ENCODE measurements around the gene HIVEP2. TPM values are rescaled to one million over a fixed set of nuclear protein-coding genes. Genes with fewer than 3 reads are reported as not detected.

The HIVEP2 gene
- polyA plus RNA-seq, 3 donors from 2014 or later = 0.13 to 4.6 (median 1.5) TPM

- H3K4me3 Mint-ChIP-seq = no peak overlapping the region
- H3K9me3 Mint-ChIP-seq = no peaks in the 10 kb centered on the region
These were observed 207.5 kb downstream of the HIVEP2 start for GRCh38 chr6:142737368-142738034.

DNA sequence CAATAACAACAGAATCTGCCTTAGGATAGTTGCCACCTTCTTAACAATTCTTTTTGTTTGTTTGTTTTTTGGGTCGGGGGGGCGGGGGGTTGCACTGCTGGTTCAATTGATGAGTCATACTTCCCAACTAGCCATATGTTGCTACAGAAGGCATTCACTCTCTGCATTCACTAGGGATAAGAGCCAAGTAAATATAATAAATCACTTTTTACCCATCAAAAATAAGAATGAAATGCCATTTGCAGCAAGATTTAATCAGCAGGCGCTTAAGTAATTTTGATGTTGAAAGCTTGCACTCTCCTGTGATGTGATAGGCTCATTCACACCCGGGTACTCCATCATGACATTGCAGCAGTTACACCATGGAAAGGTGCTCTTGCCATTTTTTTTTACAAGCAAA lies 209.8 kb downstream of the HIVEP2 start:
- no peaks in the 10 kb centered on the region for H3K4me1 Mint-ChIP-seq

More at GRCh38 chr6:142737368-142738034, 207.5 kb downstream of the HIVEP2 start:
- Mint-ChIP-seq H3K27ac (no peak overlapping the region), H3K4me1 (no peaks in the 10 kb centered on the region), H3K27me3 (ENCODE audit: low read depth in 3 of 3) (no peaks in the 10 kb centered on the region), H3K36me3 (no peaks in the 10 kb centered on the region)
- no peak for DNase-seq

GRCh38 chr6:142732790-142733189 lies 212.2 kb downstream of the HIVEP2 start:
- Mint-ChIP-seq H3K27ac (no peak overlapping the region), H3K9me3 (no peaks in the 10 kb centered on the region), H3K4me1 (peaks cover 0 to 8% of the 10 kb centered on the region in 2 donors), H3K27me3 (ENCODE audit: low read depth in 3 of 3) (no peaks in the 10 kb centered on the region), H3K4me3 (no peak overlapping the region), H3K36me3 (no peaks in the 10 kb centered on the region)
- DNase-seq = no peak

More for the DNA sequence above, 209.8 kb downstream of the HIVEP2 start:
- Mint-ChIP-seq H3K27me3 (ENCODE audit: low read depth in 3 of 3) (no peaks in the 10 kb centered on the region), H3K36me3 (no peaks in the 10 kb centered on the region), H3K4me3 (no peak overlapping the region), H3K9me3 (no peaks in the 10 kb centered on the region), H3K27ac (no peak overlapping the region)
- no peak for DNase-seq

- Mint-ChIP-seq H3K4me3 (no peak overlapping the region), H3K27me3 (ENCODE audit: low read depth in 3 of 3) (no peaks in the 10 kb centered on the region), H3K9me3 (no peaks in the 10 kb centered on the region), H3K4me1 (peaks cover 0 to 8% of the 10 kb centered on the region in 2 donors), H3K36me3 (no peaks in the 10 kb centered on the region), H3K27ac (no peak overlapping the region)
- DNase-seq = no peak
These were observed 213.4 kb downstream of the HIVEP2 start for GRCh38 chr6:142731611-142732010.

DNA sequence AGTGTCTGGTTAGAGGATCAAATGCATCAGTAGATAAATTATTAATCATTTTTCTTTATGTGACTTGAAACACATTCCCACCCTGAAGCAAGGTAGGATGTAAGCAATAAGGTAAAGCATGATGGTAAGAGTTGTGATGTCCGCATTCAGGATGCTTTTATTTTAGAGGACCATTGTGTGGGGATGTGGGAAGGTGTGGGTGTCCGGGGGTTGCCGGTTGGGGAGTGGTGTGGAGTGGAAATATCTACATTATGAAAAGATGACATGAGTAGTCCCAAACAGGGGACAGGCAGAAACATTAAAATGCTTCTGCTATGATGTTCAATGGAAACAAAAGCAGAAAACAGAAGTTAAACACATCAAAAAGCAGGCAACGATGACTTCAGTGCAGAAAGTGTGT lies 215.4 kb downstream of the HIVEP2 start:
- DNase-seq = no peak
- Mint-ChIP-seq H3K36me3 (no peaks in the 10 kb centered on the region), H3K27me3 (ENCODE audit: low read depth in 3 of 3) (no peaks in the 10 kb centered on the region), H3K4me3 (no peak overlapping the region), H3K27ac (no peak overlapping the region), H3K4me1 (peaks cover 0 to 8% of the 10 kb centered on the region in 2 donors), H3K9me3 (no peaks in the 10 kb centered on the region)

DNA sequence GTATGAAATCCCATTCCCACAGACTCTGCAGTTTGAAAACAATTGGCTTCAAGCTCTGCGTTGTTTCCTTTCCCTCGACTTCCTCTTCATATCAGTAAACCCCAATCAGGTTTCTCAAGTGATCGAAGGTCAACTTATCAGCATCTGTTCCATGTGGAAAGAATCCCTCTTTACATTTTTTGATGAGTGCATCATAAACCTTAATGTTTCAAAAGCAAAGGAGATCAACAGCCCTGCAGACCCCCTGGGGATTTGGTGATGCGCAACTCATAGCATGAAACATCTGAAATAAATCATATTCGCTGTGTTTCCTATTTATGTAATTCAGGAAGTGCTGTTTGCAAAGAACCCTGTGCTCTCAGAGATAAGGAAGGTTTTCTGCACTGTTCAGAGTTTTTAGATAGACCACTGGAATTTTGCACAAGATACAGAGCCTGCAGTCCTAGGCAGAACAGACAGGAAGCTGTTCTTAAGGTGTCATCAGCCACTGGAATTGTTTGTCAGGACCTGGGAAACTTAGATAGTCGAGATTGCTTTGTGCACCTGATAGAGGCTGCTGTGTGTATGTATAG lies 216.0 kb downstream of the HIVEP2 start:
- no peaks in the 10 kb centered on the region for H3K9me3 Mint-ChIP-seq
- H3K36me3 Mint-ChIP-seq = no peaks in the 10 kb centered on the region
- peak overlapping the region in 1 of 5 donors; percentile 18 for H3K4me3 Mint-ChIP-seq
- no peaks in the 10 kb centered on the region for H3K27me3 Mint-ChIP-seq (ENCODE audit: low read depth in 3 of 3)
- H3K27ac Mint-ChIP-seq = no peak overlapping the region
- H3K4me1 Mint-ChIP-seq = peaks cover 0 to 8% of the 10 kb centered on the region in 2 donors
- no peak for DNase-seq

DNA sequence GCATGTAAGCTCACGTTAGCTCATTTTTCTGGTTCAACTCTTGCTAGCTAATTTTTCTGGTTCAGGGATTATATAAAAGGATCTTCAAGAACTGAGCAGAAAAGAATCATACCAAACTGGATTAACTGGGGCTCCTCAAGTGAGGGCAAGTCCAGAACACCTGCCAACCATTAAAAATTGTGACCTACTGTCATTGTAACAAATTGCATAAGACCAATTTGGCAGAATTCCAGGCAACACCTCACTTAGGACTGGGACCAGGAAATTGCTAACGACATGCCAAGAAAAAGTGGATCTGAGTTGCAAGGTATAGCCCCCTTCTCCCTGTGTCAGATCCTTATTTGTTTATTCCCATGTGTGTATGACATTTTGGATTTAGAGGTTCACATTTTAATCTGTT lies 216.6 kb downstream of the HIVEP2 start:
- H3K27ac Mint-ChIP-seq = no peak overlapping the region

DNA sequence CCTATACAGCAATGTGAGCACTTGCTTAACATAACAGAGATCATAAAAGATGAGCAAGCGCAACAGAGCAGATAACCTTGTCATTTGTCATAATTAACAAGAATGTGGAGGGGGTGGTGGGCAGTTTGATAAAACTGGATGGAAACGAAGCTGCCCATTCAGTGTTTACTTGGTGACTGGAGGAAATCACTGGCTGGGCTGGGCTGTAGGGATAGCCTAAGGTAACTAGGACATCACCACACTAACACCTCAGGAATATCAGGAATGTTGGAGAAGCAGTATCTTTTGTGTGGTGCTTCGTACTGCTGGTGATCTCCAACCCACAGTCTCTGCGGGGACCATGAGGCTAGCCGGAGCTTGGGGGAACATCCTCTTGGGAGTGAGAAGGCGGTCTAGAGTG lies 218.4 kb downstream of the HIVEP2 start:
- peaks cover 0 to 2% (median 0%) of the 10 kb centered on the region in 3 donors for H3K27me3 Mint-ChIP-seq (ENCODE audit: low read depth in 3 of 3)
- H3K36me3 Mint-ChIP-seq = no peaks in the 10 kb centered on the region
- no peak for DNase-seq
- peaks cover 0 to 8% of the 10 kb centered on the region in 2 donors for H3K4me1 Mint-ChIP-seq
- peaks cover 0 to 1% (median 0%) of the 10 kb centered on the region in 6 donors for H3K9me3 Mint-ChIP-seq
- no peak overlapping the region for H3K4me3 Mint-ChIP-seq
- H3K27ac Mint-ChIP-seq = no peak overlapping the region

More for the DNA sequence above, 216.6 kb downstream of the HIVEP2 start:
- H3K27me3 Mint-ChIP-seq (ENCODE audit: low read depth in 3 of 3) = no peaks in the 10 kb centered on the region
- peaks cover 0 to 8% of the 10 kb centered on the region in 2 donors for H3K4me1 Mint-ChIP-seq
- H3K4me3 Mint-ChIP-seq = no peak overlapping the region
- H3K36me3 Mint-ChIP-seq = no peaks in the 10 kb centered on the region
- H3K9me3 Mint-ChIP-seq = no peaks in the 10 kb centered on the region
- no peak for DNase-seq

DNA sequence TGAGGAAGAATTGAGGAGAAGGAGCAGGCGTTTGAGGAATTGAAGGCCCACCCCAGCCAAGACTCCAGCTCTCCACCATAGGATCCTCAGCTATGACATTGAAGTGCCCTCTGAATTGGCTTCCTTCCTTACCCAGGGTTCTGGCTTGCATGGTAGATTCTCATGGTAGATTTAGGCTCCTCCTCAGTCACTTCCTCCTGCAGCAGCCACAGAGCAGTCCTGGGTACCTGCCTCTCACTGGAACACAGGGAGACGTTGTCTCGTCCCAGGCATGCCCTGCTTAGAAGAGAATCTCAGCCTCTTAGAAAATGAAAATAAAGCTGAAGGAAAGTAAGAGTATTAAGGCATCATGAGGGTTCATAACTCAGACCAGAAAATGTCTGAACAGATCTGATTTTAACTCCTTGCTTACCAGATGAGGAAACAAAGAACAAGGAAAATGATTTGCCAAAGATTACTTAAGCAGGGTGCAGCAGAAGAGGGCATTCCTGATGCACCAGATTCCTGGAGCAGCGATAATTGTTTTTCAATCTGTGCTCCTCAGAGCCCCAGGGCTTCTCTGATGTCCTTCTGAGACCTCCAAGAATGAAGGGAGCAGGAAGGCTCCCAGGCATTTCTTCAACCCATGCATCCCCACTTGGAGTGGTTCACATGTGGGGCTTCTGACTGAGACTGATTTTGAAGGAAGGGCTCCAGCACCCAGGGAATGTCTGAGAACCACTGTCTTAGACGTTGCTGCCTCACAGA lies 219.8 kb downstream of the HIVEP2 start:
- peaks cover 0 to 1% (median 0%) of the 10 kb centered on the region in 6 donors for H3K9me3 Mint-ChIP-seq
- H3K36me3 Mint-ChIP-seq = no peaks in the 10 kb centered on the region
- H3K27me3 Mint-ChIP-seq (ENCODE audit: low read depth in 3 of 3) = peaks cover 0 to 3% (median 0%) of the 10 kb centered on the region in 3 donors
- H3K4me3 Mint-ChIP-seq = no peak overlapping the region
- no peak overlapping the region for H3K27ac Mint-ChIP-seq
- peaks cover 0 to 8% of the 10 kb centered on the region in 2 donors for H3K4me1 Mint-ChIP-seq
- no peak for DNase-seq

- Mint-ChIP-seq H3K4me3 (no peak overlapping the region), H3K9me3 (peaks cover 5 to 22% (median 15%) of the 10 kb centered on the region in 6 donors), H3K4me1 (no peaks in the 10 kb centered on the region), H3K36me3 (peaks cover 0 to 13% (median 5%) of the 10 kb centered on the region in 3 donors), H3K27ac (no peak overlapping the region), H3K27me3 (ENCODE audit: low read depth in 3 of 3) (peaks cover 0 to 12% (median 7%) of the 10 kb centered on the region in 3 donors)
- no peak for DNase-seq
These were observed 222.1 kb downstream of the HIVEP2 start for GRCh38 chr6:142722841-142723240.

DNA sequence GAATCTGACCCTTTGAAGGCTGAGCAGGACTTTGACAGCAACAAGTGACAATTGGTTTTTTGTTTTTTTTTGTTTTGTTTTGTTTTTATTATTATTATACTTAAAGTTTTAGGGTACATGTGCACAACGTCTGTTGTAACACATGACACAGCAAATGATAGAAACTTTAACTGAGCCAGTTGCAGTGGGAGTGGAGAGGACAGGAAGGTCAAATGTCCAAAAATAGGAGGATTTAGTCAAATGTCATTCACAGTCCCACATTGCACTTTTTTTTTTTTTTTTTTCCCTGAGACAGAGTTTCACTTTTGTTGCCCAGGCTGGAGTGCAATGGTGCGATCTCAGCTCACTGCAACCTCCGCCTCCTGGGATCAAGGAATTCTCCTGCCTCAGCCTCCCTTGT lies 223.0 kb downstream of the HIVEP2 start:
- DNase-seq = no peak
- H3K27me3 Mint-ChIP-seq (ENCODE audit: low read depth in 3 of 3) = peaks cover 0 to 12% (median 7%) of the 10 kb centered on the region in 3 donors

GRCh38 chr6:142721215-142721920 lies 223.6 kb downstream of the HIVEP2 start:
- no peak overlapping the region for H3K27ac Mint-ChIP-seq
- H3K27me3 Mint-ChIP-seq (ENCODE audit: low read depth in 3 of 3) = peaks cover 0 to 12% (median 7%) of the 10 kb centered on the region in 3 donors
- H3K9me3 Mint-ChIP-seq = peaks cover 5 to 25% (median 15%) of the 10 kb centered on the region in 6 donors
- no peak for DNase-seq
- H3K4me1 Mint-ChIP-seq = no peaks in the 10 kb centered on the region
- H3K4me3 Mint-ChIP-seq = no peak overlapping the region
- H3K36me3 Mint-ChIP-seq = peaks cover 0 to 13% (median 5%) of the 10 kb centered on the region in 3 donors

More for the DNA sequence above, 223.0 kb downstream of the HIVEP2 start:
- H3K4me3 Mint-ChIP-seq = no peak overlapping the region
- H3K9me3 Mint-ChIP-seq = peaks cover 5 to 25% (median 15%) of the 10 kb centered on the region in 6 donors
- peaks cover 0 to 13% (median 5%) of the 10 kb centered on the region in 3 donors for H3K36me3 Mint-ChIP-seq
- no peak overlapping the region for H3K27ac Mint-ChIP-seq
- H3K4me1 Mint-ChIP-seq = no peaks in the 10 kb centered on the region

- Mint-ChIP-seq H3K27me3 (ENCODE audit: low read depth in 3 of 3) (peaks cover 0 to 12% (median 10%) of the 10 kb centered on the region in 3 donors), H3K4me1 (no peaks in the 10 kb centered on the region), H3K36me3 (peaks cover 0 to 13% (median 5%) of the 10 kb centered on the region in 3 donors), H3K4me3 (no peak overlapping the region), H3K27ac (no peak overlapping the region), H3K9me3 (peaks cover 5 to 25% (median 15%) of the 10 kb centered on the region in 6 donors)
- no peak for DNase-seq
These were observed 226.2 kb downstream of the HIVEP2 start for GRCh38 chr6:142718667-142719191.
